Caki2 (cell line): ENCODE measurements around the gene CDCP1. TPM values are rescaled to one million over a fixed set of nuclear protein-coding genes. Genes with fewer than 3 reads are reported as not detected.
"Not testable (repeated sequence)": the region's sequence is repeated elsewhere in the genome, so short reads cannot be mapped to it uniquely, and the experiment has no call there.

ENCODE experiments used
- DNase-seq: peaks from one replicate; pipeline ENCODE4 v3.0.0-alpha.2; 2015; ENCODE audit warnings: low read depth
- in situ Hi-C: cut with HindIII; loops from 2 replicates; pipeline ENCODE4 v1.10.0; 2016; ENCODE audit warnings: low sequenced_read_pairs, low pct_unique_long_range_greater_than_20kb, mixed read lengths
- total RNA-seq: library from RNA; depleted of rRNA; stranded (reverse); fragments of >200 nt; shearing (Covaris generic); gene quantifications from 2 replicates; pipeline ENCODE4 v1.2.3, GENCODE V29; 2014; ENCODE audit warnings: low replicate concordance; rRNA removed

Gene CDCP1
- total RNA-seq, 1 experiment from 2014 or later, result 11.4 TPM

GRCh38 chr3:45054196-45054857 is 91.9 kb downstream of the CDCP1 start:
- in situ Hi-C loops, result no loop called here
- DNase-seq, result no peak

- in situ Hi-C loops, DNase-seq: not testable (repeated sequence)
Observed at GRCh38 chr3:45053805-45054195, 92.4 kb downstream of the CDCP1 start.

- in situ Hi-C loops, result no loop called here
- DNase-seq, result no peak
Observed at GRCh38 chr3:45051685-45052084, 94.5 kb downstream of the CDCP1 start.

- no peak for DNase-seq
- in situ Hi-C loops, result no loop called here
Observed at GRCh38 chr3:45049807-45050206, 96.4 kb downstream of the CDCP1 start.

GRCh38 chr3:45048244-45048643 is 97.9 kb downstream of the CDCP1 start:
- in situ Hi-C loops, result no loop called here
- DNase-seq, result no peak

- in situ Hi-C loops, result no loop called here
- DNase-seq, result no peak
Observed at GRCh38 chr3:45043728-45044299, 102.4 kb downstream of the CDCP1 start.

- DNase-seq, result no peak
Observed at GRCh38 chr3:45042162-45042561, 104.0 kb downstream of the CDCP1 start.

GRCh38 chr3:45041666-45042065 is 104.5 kb downstream of the CDCP1 start:
- no peak for DNase-seq
- in situ Hi-C loops, result no loop called here

More at GRCh38 chr3:45042162-45042561, 104.0 kb downstream of the CDCP1 start:
- in situ Hi-C loops, result no loop called here

- in situ Hi-C loops, result no loop called here
- DNase-seq, result peak; percentile 84
Observed at GRCh38 chr3:45037720-45038455, 108.3 kb downstream of the CDCP1 start.

GRCh38 chr3:45035441-45036301 is 110.5 kb downstream of the CDCP1 start:
- no peak for DNase-seq
- in situ Hi-C loops, result no loop called here

- DNase-seq, result no peak
- in situ Hi-C loops, result no loop called here
Observed at GRCh38 chr3:45034612-45035252, 111.4 kb downstream of the CDCP1 start.

- DNase-seq, result no peak
- in situ Hi-C loops, result no loop called here
Observed at GRCh38 chr3:45033791-45034190, 112.4 kb downstream of the CDCP1 start.

Other genes starting within 250 kb of the CDCP1 start
- 56.6 and 76.1 TPM in 2 replicates for gene ZDHHC3, start 170.2 kb downstream of the CDCP1 start, total RNA-seq
- 24.0 and 28.1 TPM in 2 replicates for gene EXOSC7, start 170.1 kb downstream of the CDCP1 start, total RNA-seq
- gene CLEC3B, start 120.1 kb downstream of the CDCP1 start, total RNA-seq, result not detected in 2 replicates
- gene TMEM158, start 79.9 kb upstream of the CDCP1 start, total RNA-seq, result 3.2 and 7.5 TPM in 2 replicates
- 4.7 and 8.9 TPM in 2 replicates for gene LARS2, start 242.2 kb upstream of the CDCP1 start, total RNA-seq